T-helper 2 cell treated with Interferon-gamma antibody and Interleukin-4, amounts not matched to agents 100 ng/mL and 5 ng/mL, for 36 hours (primary cell): Measurements from ENCODE around the gene NDUFA9. TPM values are rescaled to one million over a fixed set of nuclear protein-coding genes. Genes with fewer than 3 reads are reported as not detected.

Source experiments
- intact Hi-C: fragments of 100-400 bp; cut with micrococcal nuclease; formaldehyde crosslinking; loops from one replicate; pipeline ENCODE4 v1.15.1; 2023
- total RNA-seq: library from RNA; stranded (reverse); gene quantifications from 2 replicates; pipeline ENCODE4 v1.2.3, GENCODE V29; 2022

Gene NDUFA9
- total RNA-seq, 1 donor from 2014 or later, result 110 TPM

DNA sequence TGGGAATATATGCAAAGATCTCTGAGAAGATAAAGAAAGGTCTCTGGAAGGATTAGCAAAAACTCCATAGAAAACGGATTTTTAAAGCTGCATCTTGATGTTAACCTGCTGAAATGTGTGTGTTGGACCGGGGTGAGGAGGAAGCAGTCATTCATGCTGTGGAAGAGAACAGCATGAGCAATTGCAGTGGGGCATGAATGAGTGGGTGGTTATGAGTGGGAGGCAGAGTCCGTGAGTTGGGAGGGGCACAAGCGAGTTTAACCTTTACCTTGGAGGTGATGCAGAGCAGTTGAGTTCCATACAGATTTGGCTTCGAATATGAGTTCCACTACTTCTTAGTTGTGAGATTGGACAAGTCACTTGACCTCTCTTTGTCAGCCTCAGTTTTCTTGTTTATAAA, 41.8 kb downstream of the NDUFA9 start:
- intact Hi-C loops, result no loop called here

Other genes with a start within 250 kb of the NDUFA9 start
- gene FGF6, start 203.3 kb upstream of the NDUFA9 start, total RNA-seq, result not detected in 2 replicates
- gene RAD51AP1, start 110.2 kb upstream of the NDUFA9 start, total RNA-seq, result 39.6 and 43.4 TPM in 2 replicates
- gene DYRK4, start 86.9 kb upstream of the NDUFA9 start, total RNA-seq, result 25.2 and 27.6 TPM in 2 replicates
- gene AKAP3, start 63 bp upstream of the NDUFA9 start, total RNA-seq, result 0.93 and 1.4 TPM in 2 replicates
- gene GALNT8, start 71.3 kb downstream of the NDUFA9 start, total RNA-seq, result 2.1 and 2.9 TPM in 2 replicates